Measurements from ENCODE around the gene LRRC49.
"Not testable (repeated sequence)": the region's sequence is repeated elsewhere in the genome, so short reads cannot be mapped to it uniquely, and the experiment has no call there.

LRRC49 gene

GRCh38 chr15:70869346-70869745 lies 23.3 kb upstream of the LRRC49 start:
- no peak for DNase-seq

DNA sequence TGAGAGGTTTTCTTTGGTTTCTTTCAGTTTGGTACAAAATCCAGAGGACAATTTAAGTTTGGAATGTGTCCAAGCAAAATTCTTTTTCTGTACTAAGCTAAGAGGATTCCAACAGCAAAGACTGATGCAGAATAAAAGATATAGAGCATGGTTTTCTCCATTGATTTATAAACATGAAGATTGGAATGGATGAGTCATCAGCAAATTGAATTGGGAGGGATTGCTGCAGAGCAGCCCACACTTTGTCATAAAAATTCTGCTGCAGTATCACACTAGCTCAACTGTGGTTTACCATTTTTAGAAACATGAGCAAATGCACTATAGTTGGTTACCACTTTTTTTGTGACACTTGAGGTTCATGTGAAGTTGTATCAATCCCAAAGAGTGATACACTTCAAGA lies 22.6 kb upstream of the LRRC49 start:
- DNase-seq: no peak

GRCh38 chr15:70871490-70871889 lies 21.1 kb upstream of the LRRC49 start:
- DNase-seq: not testable (repeated sequence)

GRCh38 chr15:70873232-70874054 lies 19.2 kb upstream of the LRRC49 start:
- no peak for DNase-seq

DNA sequence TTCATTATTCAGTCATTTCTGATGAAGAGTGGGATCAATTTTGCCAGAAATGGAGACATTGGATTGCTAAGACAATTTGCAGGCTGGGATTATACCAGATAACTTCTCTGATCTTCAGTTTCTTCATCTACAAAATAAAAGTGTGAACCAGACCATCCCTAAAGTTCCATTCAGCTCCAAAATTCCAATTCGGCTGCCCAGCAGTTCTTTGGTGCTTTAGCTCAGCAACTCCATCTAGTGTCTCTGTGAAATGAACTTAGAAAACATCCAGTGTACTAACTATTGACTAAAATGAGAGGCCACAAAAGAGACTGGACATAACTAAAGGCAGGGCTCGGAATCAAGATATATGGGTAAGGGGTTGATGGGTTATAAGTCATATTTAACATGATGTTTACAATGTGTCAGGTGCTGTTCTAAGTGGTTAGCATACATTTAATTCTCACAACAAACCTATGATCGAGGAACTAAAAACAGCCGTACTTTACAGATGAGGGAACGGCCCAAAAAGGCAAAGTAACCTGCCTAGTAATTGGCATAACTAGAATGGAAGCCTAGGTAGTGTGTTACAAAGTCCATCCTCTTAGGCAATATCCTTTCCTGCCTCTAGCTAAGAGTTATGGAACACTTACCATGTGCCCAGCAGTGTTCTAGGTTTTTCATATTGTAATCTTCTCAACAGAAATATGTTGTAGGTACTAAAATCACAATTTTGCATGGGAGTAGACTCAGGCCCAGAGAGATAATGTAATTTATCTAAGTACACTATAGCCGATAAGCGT lies 17.4 kb upstream of the LRRC49 start:
- DNase-seq: no peak

- DNase-seq: no peak
Measured at GRCh38 chr15:70876011-70876410, 16.6 kb upstream of the LRRC49 start.

GRCh38 chr15:70876683-70877082 lies 15.9 kb upstream of the LRRC49 start:
- DNase-seq: no peak

DNA sequence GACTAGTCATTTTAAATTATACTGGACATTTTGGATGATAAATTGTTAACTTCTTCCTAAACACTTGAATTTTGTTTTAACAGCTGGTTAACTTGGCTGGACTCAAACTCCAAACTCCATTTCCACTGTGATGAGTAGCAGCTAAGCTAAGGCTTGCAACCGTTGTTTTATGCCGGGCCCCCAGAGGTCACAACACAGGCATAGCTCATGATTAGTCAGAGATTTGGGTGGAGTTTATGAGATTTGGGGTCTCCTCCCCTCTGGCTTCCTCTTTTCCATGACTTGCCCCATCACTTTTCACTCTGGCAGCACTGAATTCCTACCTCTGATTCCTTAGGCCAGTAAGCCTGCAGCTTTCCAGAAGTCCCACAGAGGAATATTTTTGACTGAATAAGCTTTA lies 13.2 kb upstream of the LRRC49 start:
- DNase-seq: no peak

DNA sequence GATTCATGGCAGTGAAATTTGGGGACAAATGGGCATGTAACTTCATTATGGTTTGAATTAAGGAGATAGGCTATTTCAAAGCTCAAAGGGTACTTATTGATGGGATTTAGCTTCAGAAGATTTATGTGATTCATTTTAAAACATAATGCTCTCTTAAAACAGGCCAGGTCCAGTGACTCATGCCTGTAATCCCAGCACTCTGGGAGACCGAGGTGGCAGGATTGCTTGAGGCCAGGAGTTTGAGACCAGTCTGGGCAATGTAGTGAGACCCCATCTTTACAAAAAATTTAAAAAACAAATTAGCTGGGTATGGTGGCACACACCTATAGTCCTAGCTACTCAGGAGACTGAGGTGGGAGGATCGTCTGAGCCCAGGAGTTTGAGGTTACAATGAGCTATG lies 11.8 kb upstream of the LRRC49 start:
- DNase-seq: no peak

DNA sequence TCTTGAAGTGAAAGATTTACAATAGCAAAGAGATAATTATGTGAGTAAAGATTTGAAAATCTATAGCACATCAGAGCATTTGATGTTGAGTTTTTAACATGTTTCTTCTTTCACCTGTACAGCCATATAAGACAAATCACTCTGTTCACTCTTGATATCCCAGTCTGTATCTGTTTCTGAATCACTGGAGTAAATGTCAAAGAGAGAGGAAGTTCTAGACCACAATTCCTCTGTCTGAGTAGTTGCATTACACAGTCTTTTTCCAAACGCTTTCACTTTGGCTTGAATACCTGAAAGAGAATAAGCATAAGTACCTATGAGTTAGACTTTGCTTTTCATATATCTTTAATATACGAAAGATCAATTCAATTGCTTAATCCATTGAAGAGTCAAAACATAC lies 10.3 kb upstream of the LRRC49 start:
- DNase-seq: no peak

GRCh38 chr15:70892912-70893560 lies 410 bp downstream of the LRRC49 start:
- DNase-seq: peak in 1 of 2 experiments; percentile 1

GRCh38 chr15:70902107-70902506 lies 9.5 kb downstream of the LRRC49 start:
- no peak for DNase-seq

- DNase-seq: no peak
Measured at GRCh38 chr15:70906842-70907241, 14.2 kb downstream of the LRRC49 start.

DNA sequence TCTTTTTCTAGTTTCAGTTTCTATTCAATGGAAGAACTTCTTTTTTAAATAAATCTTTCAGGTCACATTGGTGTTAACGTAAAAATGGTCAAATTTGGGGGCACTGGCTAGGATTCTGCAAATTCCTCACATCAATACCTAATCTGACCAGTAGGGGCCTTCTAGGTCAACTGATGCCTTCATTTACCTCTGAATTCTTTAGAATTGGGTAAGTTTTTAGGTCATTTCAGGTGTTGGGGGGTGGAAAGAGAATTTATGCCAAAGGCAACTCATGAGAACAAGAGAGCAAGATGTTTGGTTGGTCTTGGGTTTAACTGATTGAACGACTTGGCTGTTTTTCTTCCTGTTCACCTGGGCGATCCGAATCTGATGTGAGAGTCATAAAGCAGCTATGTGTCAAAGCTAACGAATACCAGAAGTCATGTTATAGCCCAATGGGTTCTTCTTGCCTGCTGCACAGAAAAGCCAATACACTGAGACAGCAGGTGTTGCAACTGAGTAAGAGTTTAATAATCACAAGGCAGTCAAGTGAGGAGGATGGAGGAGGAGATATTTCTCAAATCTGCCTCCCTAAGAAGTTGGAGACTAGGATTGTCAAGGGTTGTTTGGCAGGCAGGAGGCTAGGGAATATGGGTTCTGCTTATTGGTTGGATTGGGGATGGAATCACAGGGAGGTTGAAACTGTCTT lies 15.3 kb downstream of the LRRC49 start:
- no peak for DNase-seq

DNA sequence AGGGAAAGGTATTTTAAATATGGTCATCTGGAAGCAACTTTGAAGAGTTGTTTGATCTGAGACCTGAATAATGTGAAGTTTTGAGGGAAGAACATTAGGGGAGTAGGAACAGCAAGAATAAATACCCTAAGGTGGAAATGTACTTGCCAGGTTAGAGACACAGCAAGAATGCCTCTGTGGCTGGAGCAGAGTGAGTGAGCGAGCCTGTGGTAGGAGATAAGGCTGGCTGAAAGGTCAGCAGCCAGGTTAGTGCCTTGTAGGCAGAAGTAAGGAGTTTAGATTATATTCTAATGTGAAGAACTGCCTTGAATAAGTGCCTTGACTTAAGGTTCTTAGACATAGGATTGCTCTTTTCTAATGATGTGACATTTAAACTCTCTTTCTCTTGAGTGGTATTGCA lies 18.3 kb downstream of the LRRC49 start:
- DNase-seq: no peak

DNA sequence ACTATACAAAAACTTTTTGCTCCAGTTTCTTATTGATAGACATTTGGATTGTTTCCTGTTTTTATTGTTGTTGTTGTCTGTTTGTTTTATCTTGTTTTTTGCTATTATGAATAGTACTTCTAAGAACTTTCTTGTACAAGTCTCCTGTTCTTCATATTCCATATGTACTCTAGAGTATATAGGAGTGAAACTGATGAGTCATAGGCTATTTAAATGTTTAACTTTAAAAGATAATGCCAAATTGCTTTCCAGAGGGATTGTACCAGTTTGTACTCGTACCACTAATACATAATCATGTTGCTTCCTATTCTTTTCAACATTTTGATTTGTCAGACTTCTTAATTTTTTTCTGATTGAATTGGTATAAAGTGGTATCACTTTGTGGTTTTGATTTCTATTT lies 19.6 kb downstream of the LRRC49 start:
- DNase-seq: no peak

GRCh38 chr15:70916531-70916930 lies 23.9 kb downstream of the LRRC49 start:
- no peak for DNase-seq

DNA sequence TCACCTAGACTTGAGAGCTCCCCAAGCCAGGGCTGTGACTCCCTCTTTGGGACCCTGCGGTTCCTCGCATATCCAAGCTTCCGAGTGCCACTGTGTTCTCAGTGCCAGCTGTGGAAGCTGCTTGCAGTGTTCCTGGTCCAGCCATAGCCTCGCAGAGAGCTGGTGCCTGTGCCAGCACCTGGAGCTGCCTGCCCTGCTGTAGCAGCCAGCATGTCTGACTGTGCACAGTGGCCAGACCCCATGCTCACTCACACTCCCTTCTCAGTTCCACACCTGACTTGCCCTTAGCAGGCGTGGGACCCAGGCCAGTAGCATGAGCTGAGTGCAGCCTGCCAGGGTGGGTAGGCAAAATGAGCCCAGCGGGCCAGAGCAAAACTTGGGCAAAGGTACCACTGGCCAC lies 25.3 kb downstream of the LRRC49 start:
- DNase-seq: no peak

GRCh38 chr15:70920981-70921696 lies 28.5 kb downstream of the LRRC49 start:
- DNase-seq: no peak

DNA sequence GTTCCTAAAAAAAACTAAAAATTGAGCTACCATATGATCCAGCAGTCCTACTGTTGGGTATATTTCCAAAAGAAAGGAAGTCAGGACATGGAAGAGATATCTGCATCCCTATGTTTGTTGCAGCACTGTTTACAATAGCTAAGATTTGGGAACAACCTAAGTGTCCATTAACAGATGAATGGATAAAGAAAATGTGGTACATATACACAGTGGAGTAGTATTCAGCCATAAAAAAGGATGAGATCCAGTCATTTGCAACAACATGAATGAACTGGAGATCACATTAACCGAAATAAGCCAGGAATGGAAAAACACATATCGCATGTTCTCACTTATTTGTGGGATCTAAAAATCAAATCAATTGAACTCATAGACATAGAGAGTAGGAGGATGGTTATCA lies 29.5 kb downstream of the LRRC49 start:
- no peak for DNase-seq

DNA sequence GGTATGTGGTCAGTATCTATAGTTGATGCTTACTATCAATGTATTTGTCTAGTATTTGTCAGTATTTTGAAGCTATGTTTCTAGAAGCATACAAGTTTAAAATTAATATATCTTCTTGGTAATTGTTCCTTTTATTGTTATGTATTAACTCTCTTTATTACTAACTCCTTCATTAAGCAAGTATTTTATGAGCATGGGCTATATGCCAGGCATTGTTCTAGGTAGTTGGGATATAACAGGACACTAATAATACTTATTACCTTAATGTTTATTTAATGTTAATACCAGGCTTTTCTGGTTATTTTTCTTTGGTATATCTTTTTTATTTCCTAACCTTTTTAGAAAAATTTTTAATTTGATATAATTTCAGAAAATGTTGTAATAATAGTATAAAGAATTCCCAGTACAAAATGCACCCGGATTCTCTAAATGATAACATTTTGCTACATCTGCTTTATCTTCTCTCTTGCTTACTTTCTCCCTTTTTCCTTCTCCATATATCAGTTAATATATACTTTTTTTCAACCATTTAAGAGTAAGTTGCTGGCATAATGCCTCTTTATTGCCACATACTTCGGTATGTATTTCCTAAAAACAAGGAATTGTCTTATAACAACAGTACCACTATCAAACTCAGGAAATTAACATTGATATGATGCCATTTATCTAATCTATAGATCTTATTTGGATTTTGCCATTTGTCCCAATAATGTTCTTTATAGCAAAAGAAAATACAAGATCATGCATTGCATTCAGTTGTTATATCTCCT lies 30.9 kb downstream of the LRRC49 start:
- DNase-seq: no peak

DNA sequence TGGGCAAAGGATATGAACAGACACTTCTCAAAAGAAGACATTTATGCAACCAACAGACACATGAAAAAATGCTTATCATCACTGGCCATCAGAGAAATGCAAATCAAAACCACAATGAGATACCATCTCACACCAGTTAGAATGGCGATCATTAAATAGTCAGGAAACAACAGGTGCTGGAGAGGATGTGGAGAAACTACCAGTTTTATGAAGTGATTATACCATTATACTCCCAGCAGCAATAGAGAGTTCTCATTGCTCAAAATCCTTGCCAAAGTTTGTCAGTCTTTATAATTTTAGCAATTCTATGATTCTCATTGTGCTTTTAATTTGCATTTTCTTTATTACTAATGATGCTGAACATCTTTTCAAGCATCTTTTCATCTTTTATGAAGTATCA lies 34.3 kb downstream of the LRRC49 start:
- not testable (repeated sequence) for DNase-seq
